Neuron (in vitro differentiated cells): Measurements from ENCODE around the gene DPYSL5.
"Not testable (repeated sequence)": the region's sequence is repeated elsewhere in the genome, so short reads cannot be mapped to it uniquely, and the experiment has no call there.

Source experiments
- H2AFZ ChIP-seq: one replicate; pipeline ENCODE4 v1.6.1; 2013; ENCODE audit warnings: low read depth, mild to moderate bottlenecking, inconsistent platforms, low read length, moderate library complexity
- H3K27me3 ChIP-seq: one replicate; pipeline ENCODE4 v1.6.1; 2013; ENCODE audit warnings: low read length; ENCODE audit not compliant: insufficient read depth
- H3K36me3 ChIP-seq: one replicate; pipeline ENCODE4 v1.6.1; 2013; ENCODE audit warnings: low read length; ENCODE audit not compliant: insufficient read depth
- H3K4me1 ChIP-seq: one replicate; pipeline ENCODE4 v1.6.1; 2013; ENCODE audit warnings: low read length; ENCODE audit not compliant: insufficient read depth
- H3K4me3 ChIP-seq: 2 replicates; pipeline ENCODE4 v1.5.1; 2013; ENCODE audit warnings: mild to moderate bottlenecking, low read length, moderate library complexity
- H3K9me3 ChIP-seq: one replicate; pipeline ENCODE4 v1.6.1; 2013; ENCODE audit warnings: low read length

The DPYSL5 gene

DNA sequence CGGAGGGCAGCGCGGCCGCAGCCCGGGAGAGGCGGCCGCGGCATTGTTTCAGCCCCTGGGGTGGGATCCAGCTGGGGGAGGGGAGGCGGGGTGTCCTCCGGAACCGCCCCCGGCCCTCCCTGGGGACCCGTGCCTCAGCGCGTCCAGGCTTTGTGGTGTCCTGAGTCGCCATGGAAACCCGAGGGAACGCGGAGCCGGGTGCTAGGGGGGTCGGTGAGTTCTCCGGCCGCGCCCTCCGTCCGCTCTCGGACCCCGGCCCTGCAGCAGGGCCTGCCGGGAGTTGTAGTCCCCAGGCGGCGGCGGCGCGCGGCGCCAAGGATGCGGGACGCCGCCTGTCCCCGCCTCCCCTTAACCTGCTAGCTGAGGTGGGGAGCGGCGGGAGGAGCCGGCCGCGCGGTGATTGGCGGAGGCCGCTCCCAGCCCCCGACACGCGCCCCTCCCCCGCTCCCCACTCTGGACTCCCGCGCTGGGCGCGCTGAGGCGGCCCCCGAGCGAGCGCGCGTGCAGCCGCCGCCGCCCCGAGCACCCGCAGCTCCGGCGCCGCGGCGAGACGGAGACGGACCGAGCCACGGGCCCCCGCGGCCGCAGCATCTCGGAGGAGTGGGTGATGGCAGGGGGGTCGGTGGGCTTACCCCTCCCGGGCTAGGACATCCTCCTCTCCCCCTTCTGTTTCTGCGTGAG lies at the start of gene DPYSL5:
Gene DPYSL5, plus strand, starts transcription at position 478 of the 681 bp plus-strand sequence. CDS start 50,368 bp downstream, outside the sequence.
- no peaks in the 10 kb centered on the region for H3K9me3 ChIP-seq
- no peaks in the 10 kb centered on the region for H3K27me3 ChIP-seq
- peak within 1 kb of the TSS; percentile 92 for H3K4me3 ChIP-seq
- peaks cover 43% of the 10 kb centered on the region for H3K4me1 ChIP-seq
- peaks cover 2% of the 10 kb centered on the region for H3K36me3 ChIP-seq
- H2AFZ ChIP-seq, result peak within 1 kb of the TSS; percentile 4

- no peak overlapping the region for H3K4me3 ChIP-seq
- no peak overlapping the region for H2AFZ ChIP-seq
- H3K9me3 ChIP-seq, result no peaks in the 10 kb centered on the region
- no peaks in the 10 kb centered on the region for H3K4me1 ChIP-seq
- H3K27me3 ChIP-seq, result no peaks in the 10 kb centered on the region
- peaks cover 25% of the 10 kb centered on the region for H3K36me3 ChIP-seq
These were observed 46.6 kb upstream of the DPYSL5 start for GRCh38 chr2:26801328-26801727.

DNA sequence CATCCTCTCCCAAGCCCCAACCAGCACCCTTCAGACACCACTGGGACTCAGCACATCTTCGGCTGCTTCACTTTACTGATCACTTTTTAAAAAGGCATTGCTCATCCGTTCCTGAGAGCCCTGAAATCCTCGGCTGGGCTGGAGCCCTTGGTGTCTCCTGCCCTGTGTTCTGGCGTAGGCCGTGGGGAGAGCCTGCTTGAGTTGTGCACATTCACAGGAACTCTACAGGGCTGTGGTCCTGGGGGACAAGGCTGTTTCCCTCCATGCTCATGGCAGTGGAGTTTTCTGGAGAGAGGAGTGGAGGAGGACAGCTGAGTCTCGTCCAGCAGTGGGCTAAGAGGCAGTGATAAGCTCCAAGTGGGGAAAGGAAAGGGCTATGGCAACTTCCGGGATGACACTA lies 46.1 kb upstream of the DPYSL5 start:
- no peak overlapping the region for H3K4me3 ChIP-seq
- H3K27me3 ChIP-seq, result no peaks in the 10 kb centered on the region
- H3K4me1 ChIP-seq, result no peaks in the 10 kb centered on the region
- H2AFZ ChIP-seq, result no peak overlapping the region
- peaks cover 20% of the 10 kb centered on the region for H3K36me3 ChIP-seq
- H3K9me3 ChIP-seq, result no peaks in the 10 kb centered on the region

DNA sequence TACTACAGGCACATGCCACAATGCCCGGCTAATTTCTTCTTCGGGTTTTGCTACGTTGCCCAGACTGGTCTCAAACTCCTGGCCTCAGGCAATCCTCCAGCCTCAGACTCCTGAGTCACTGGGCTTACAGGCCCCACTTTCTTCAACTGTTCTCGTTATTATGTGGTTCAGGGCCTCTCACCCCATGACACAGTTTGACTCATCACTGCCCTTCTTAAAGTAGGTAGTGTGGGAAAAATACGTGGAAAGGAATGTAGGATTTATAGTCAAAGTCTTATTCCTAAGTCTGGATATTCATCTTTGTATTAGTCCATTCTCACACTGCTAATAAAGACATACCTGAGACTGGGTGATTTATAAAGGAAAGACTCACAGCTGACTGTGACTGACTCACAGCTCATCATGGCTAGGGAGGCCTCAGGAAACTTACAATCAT lies 42.7 kb upstream of the DPYSL5 start:
- peaks cover 5% of the 10 kb centered on the region for H3K36me3 ChIP-seq
- H3K27me3 ChIP-seq, result no peaks in the 10 kb centered on the region
- H3K9me3 ChIP-seq, result no peaks in the 10 kb centered on the region
- H2AFZ ChIP-seq, result no peak overlapping the region
- H3K4me1 ChIP-seq, result peaks cover 14% of the 10 kb centered on the region
- H3K4me3 ChIP-seq, result no peak overlapping the region

DNA sequence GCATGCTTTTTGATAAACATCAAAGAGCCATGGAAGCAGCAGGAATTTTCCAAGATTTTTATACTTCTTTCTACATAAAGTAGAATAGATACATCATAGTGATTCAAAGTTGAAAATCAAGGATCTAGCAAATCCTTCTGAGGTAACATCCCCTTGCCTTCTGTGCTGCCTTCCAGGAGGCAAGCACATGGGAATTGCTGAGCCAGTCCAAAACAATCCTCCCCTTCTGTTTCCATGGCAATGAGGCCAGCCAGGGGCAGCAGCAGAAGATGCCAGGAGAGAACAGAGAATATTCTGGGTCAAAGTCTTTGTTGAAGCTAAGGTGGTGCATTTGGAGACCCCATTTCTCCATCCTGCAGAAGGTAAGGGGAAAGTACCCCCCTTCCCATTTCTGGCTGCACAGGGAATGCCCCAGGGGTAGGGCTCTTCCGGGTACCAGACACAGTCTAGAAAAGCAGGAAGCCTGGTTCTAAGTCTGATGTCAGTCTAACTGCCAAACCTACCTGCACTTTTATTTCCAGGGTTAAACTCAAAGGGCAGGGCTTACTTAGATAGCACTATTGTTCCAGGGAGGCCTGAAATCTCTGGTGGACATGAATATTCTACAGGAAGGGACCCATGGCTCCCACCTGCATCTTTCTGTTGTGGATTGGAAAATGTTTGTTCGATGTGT lies 40.0 kb upstream of the DPYSL5 start:
- Histone ChIP-seq H2AFZ (no peak overlapping the region), H3K4me3 (no peak overlapping the region)

DNA sequence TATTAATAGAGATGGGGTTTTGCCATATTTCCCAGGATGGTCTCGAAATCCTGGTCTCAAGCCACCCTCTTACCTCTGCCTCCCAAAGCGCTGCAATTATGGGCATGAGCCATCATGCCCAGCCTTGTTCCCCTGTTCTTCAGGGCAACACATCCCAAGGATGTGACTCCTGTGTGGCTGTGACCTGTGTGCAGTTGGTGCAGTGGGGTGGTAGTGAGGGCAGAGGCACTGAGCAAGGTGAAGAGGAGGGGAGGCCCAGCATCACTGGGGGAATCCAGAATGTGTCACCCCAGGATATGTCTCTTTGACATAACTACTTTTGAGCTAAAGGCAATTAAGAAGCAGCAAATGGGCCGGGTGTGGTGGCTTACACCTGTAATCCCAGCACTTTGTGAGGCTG lies 38.7 kb upstream of the DPYSL5 start:
- Histone ChIP-seq H3K27me3 (no peaks in the 10 kb centered on the region), H2AFZ (no peak overlapping the region), H3K9me3 (no peaks in the 10 kb centered on the region), H3K4me3 (no peak overlapping the region), H3K4me1 (peaks cover 14% of the 10 kb centered on the region), H3K36me3 (no peaks in the 10 kb centered on the region)

More for the DNA sequence above, 40.0 kb upstream of the DPYSL5 start:
- Histone ChIP-seq H3K27me3 (no peaks in the 10 kb centered on the region), H3K4me1 (peaks cover 14% of the 10 kb centered on the region), H3K9me3 (no peaks in the 10 kb centered on the region), H3K36me3 (no peaks in the 10 kb centered on the region)

DNA sequence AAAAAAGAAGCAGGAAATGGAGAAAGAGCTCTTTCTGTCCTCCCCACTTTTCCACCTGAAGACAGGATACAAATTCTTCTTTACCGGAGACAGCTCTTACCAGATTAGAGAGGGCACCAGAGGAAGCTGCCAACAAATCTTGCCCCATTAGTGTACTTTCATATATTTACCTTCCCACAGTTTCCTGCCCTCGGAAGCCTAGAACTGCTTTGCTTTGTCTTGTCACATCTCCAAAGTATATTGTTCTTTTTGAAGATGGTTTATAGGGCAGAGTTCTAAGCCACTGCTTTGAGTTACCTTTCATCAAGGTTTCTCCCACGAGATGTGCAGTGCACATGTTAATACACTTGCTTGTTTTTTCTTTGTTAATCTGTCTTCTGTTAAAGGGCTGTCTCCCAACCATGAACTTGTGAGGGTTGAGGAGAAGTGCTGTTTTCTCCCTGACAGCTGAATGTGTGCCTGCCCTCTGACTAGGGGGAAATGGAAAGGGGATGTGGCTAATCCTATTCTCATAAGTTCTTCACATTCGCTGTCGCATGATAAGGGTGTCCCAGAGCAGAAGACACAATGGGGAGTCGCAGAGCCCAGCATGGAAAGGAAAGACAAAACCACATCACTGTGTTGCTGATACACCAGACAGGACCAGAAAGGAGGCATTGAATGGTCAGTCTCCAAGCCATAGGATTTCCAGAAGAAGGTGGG lies 37.9 kb upstream of the DPYSL5 start:
- H3K4me3 ChIP-seq, result no peak overlapping the region
- no peaks in the 10 kb centered on the region for H3K27me3 ChIP-seq
- H3K4me1 ChIP-seq, result peaks cover 14% of the 10 kb centered on the region
- peaks cover under 1% of the 10 kb centered on the region for H3K9me3 ChIP-seq
- H2AFZ ChIP-seq, result no peak overlapping the region
- H3K36me3 ChIP-seq, result no peaks in the 10 kb centered on the region

GRCh38 chr2:26811261-26811660 lies 36.7 kb upstream of the DPYSL5 start:
- Histone ChIP-seq H3K4me3 (no peak overlapping the region), H3K4me1 (peaks cover 14% of the 10 kb centered on the region), H2AFZ (no peak overlapping the region), H3K36me3 (no peaks in the 10 kb centered on the region), H3K9me3 (peaks cover 2% of the 10 kb centered on the region), H3K27me3 (no peaks in the 10 kb centered on the region)

DNA sequence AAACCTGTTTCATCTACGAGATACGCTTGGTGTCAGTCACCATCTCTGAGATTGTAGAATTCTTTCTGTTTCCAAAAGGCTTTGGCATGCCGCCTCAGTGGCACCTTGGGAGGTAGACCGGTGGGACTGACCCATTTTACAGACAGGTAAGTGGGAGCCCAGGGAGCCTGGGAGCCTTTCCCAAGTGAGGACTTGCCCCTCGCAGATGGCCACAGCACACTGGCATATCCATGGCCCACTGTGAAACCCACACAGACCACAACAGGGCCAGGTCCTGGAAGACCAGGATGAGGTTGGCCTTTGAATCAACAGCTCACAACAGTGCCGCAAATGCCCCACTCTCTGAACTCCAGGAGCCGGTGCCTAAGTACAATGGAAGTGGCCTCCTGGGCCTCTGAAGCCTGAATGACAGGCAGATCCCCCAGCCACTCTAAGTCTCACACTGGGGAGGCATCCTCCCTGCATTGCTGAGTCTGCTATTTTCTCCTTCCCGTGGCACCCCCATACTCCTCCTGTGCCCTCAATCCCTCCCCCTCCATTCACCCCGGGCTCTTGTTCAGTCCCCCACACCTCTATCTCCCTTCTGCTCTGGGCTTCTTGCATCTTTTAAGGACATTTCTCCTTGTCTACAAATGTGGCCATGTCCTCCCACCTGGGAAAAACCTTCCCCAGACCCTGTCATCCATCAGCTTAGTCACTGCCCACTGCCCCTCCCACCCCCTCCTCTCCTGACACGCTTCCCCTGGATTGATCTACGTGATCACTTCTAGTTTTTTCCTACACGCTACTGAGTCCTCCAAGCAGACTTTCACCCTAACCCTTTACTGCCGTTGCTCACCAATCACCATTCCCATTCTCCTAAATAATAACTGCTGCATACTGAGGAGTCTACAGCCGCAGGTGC lies 35.9 kb upstream of the DPYSL5 start:
- H3K27me3 ChIP-seq, result no peaks in the 10 kb centered on the region
- H3K4me1 ChIP-seq, result peaks cover 14% of the 10 kb centered on the region
- no peak overlapping the region for H3K4me3 ChIP-seq
- H2AFZ ChIP-seq, result no peak overlapping the region
- H3K36me3 ChIP-seq, result no peaks in the 10 kb centered on the region
- peaks cover 2% of the 10 kb centered on the region for H3K9me3 ChIP-seq

GRCh38 chr2:26812731-26813130 lies 35.2 kb upstream of the DPYSL5 start:
- H2AFZ ChIP-seq, result no peak overlapping the region
- peaks cover 2% of the 10 kb centered on the region for H3K9me3 ChIP-seq
- peaks cover 7% of the 10 kb centered on the region for H3K4me1 ChIP-seq
- H3K36me3 ChIP-seq, result no peaks in the 10 kb centered on the region
- no peaks in the 10 kb centered on the region for H3K27me3 ChIP-seq
- no peak overlapping the region for H3K4me3 ChIP-seq

- H3K4me3 ChIP-seq, H3K4me1 ChIP-seq, H3K36me3 ChIP-seq, H3K27me3 ChIP-seq, H3K9me3 ChIP-seq, H2AFZ ChIP-seq: not testable (repeated sequence)
These were observed 33.7 kb upstream of the DPYSL5 start for GRCh38 chr2:26814072-26814765.

GRCh38 chr2:26816893-26817292 lies 31.0 kb upstream of the DPYSL5 start:
- peaks cover 6% of the 10 kb centered on the region for H3K4me1 ChIP-seq
- H3K9me3 ChIP-seq, result peaks cover 2% of the 10 kb centered on the region
- H3K36me3 ChIP-seq, result no peaks in the 10 kb centered on the region
- H3K4me3 ChIP-seq, result no peak overlapping the region
- no peaks in the 10 kb centered on the region for H3K27me3 ChIP-seq
- H2AFZ ChIP-seq, result no peak overlapping the region
